HG03354 (cell line): ENCODE data around the gene PDCD4.

Experiments
- ATAC-seq: cut with Tn5 transposase; IDR thresholded peaks from one replicate; pipeline ENCODE4 v1.9.1; 2021; ENCODE audit warnings: mild to moderate bottlenecking; ENCODE audit not compliant: unreplicated experiment, poor library complexity, severe bottlenecking

Gene PDCD4

GRCh38 chr10:110876000-110876399 lies 4.3 kb downstream of the PDCD4 start:
- no peak for ATAC-seq

- ATAC-seq: no peak
These were observed 5.1 kb downstream of the PDCD4 start for GRCh38 chr10:110876788-110877187.

- ATAC-seq: no peak
These were observed 8.3 kb downstream of the PDCD4 start for GRCh38 chr10:110880012-110880411.

- ATAC-seq: no peak
These were observed 9.5 kb downstream of the PDCD4 start for GRCh38 chr10:110881247-110881646.

DNA sequence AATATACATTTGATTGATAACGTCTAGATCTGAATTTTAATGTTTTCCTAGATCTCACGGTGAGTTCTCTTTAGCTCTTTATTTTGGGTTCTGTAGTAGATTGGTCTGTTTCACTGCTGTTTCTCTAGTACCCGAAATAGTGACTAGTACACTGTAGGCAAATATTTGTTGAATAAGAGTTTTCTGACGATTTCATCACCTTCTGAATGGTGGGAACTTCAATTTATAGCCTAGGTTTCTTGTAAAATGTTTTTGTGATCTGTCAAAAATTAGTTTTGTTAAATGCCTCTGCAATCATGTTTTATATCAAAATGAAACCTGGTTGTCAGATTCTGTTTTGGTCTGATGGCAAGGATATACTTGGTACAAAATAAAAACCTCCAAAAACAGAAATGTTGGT lies 10.2 kb downstream of the PDCD4 start:
- no peak for ATAC-seq

DNA sequence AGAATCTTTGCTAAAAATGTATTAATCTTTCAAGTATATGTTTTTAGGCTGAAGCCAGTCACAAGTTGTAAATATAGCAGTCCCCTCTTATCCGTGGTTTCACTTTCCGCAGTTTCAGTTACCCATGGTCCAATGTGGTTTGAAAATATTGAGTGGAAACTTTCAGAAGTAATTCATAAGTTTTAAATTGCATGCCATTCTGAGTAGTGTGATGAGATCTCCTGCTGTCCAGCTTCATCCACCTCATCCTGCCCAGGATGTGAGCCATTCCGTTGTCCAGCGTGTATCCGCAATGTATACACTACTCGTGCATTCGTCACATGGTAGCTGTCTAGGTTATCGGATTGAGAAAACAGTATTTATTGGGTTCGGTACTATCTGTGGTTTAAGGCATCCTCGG lies 12.2 kb downstream of the PDCD4 start:
- ATAC-seq: no peak

- no peak for ATAC-seq
These were observed 14.4 kb downstream of the PDCD4 start for GRCh38 chr10:110885932-110886674.

GRCh38 chr10:110887560-110887959 lies 15.8 kb downstream of the PDCD4 start:
- ATAC-seq: no peak

DNA sequence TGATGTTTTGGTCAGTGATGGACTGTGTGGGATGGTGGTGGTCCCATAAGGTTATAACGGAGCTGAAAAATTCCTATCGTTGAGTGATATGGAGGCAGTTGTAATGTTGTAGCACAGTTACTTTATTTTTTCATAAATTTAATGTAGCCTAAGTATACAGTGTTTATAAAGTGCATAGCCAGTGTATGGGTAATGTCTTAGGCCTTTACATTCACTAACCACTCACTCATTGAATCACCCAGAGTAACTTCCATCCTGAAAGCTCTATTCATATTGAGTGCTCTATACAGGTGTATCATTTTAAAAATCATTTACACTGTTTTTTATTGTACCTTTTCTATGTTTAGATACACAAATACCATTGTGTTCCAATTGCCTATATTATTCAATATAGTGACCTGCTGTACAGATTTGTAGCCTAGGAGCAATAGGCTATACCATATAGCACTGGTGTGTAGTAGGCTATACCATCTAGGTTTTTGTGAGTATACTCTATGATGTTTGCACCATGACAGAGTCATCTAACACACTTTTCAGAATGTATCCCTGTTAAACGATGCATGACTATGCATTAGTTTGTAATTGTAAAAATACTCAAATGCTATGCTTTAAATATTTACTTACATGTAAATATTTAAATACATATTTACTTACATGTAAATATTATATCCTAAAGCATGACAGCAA lies 21.0 kb downstream of the PDCD4 start:
- ATAC-seq: no peak

DNA sequence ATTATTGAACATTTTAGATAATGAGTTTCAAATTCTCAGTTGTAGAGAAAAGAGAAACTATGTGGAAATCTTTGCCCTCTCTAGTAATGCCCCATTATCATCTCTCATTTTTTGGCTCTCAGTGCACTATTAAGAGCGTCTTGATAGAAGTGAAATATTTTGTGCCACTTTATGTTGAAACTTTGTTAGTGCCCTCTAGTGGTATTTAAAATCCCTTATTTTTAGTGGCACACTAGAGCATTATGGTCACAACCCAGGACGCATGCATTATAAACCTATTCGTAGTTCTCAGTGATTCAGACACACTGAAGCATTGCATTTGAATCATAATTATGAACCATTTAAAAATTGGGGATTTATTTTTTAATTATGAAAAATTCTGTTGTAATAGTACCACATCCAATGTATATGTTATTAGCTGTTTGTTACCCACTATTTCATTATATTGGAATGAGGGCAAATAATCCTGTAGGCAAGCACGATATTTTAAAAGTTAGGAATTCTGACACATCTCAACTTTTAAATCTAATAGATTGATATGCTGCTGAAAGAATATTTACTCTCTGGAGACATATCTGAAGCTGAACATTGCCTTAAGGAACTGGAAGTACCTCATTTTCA lies 21.9 kb downstream of the PDCD4 start:
- peak; percentile 90 for ATAC-seq

DNA sequence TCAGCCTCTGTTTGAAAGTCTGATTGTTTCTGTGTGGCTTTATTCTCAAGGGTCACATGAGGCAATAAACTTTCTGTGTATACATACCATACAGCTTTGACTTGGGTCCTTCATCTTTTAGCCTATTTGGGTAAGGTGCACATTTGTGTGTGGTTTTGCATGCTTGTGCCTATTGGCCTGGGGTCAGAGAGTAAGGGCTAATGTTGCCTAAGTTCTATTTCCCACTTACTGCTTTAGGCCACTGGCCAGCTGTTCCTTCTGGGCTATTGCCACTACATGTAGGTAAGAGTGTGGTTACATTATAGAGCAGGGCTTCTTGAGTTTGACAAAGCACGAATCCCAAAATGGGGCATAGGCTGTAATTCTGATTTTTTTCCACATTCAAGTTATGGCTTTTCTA lies 25.5 kb downstream of the PDCD4 start:
- no peak for ATAC-seq

GRCh38 chr10:110898391-110898790 lies 26.7 kb downstream of the PDCD4 start:
- no peak for ATAC-seq

- no peak for ATAC-seq
These were observed 29.3 kb downstream of the PDCD4 start for GRCh38 chr10:110900983-110901382.

GRCh38 chr10:110901954-110902819 lies 30.5 kb downstream of the PDCD4 start:
- ATAC-seq: no peak

DNA sequence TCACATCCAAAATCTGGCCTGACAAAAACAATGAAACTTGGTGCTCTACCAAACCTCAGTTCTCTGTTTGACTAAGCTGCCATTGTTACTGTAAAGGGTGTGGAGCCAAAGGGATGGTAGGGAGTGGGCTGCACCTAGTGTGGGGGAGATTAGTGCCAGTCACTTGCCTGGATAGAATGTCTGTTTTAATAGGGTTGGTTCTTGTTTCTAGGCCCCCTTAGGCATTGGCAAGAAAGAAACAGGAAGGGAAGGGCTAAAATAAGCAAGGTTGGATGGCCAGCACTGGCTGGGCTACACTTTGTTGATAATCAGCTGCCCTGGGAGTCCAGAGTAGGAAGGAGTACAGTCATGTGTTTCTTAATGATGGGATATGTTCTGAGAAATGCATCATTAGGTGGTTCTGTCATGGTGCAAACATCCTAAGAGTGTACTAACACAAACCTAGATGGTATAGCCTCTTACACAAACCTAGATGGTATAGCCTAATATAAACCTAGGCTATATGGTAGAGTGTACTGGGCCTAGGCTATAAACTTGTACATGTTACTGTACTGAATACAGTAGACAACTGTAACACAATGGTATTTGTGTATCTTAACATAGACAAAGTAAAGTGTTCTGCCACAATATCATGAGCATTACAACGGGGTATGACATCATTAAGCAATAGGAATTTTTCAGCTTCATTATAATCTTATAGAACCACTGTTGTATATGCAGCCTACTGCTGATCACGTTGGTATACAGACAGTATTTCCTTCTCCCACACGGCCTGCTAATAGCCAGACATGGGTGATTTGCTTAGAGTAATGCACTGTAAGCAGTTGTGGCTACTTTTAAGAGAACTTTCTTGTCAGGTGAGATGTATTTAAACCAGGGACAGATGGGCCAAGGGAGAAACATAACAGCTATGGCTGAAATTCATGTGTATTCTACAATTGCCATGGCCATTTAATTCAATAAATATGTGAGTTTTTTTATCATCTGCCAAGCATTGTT lies 31.9 kb downstream of the PDCD4 start:
- ATAC-seq: no peak

- ATAC-seq: no peak
These were observed 38.4 kb downstream of the PDCD4 start for GRCh38 chr10:110910138-110910537.

GRCh38 chr10:110912374-110912773 lies 40.6 kb downstream of the PDCD4 start:
- ATAC-seq: no peak

GRCh38 chr10:110914431-110914830 lies 42.7 kb downstream of the PDCD4 start:
- no peak for ATAC-seq

DNA sequence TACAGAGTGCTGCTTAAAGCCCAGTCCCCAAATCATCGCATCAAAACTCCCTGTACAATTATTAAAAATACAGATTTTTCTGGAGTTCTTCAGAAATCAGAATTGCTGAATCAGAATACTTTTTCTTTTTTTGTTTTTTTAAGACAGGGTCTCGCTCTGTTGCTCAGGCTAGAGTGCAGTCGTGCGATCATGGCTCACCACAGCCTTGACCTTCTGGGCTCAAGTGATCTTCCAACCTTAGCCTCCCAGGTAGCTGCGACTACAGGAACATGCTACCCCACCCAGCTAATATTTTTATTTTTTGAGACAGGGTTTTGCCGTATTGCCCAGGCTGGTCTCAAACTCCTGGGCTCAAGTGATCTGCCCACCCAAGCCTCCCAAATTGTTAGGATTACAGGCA lies 43.3 kb downstream of the PDCD4 start:
- no peak for ATAC-seq
